NCI-H2196 treated with DMSO at 0.1 percent for 48 hours (cell line): ENCODE measurements around the gene DGLUCY.
"Not testable (repeated sequence)": the region's sequence is repeated elsewhere in the genome, so short reads cannot be mapped to it uniquely, and the experiment has no call there.

Source experiments
- DNase-seq: peaks from one replicate; lab custom pipeline; 2025; ENCODE audit not compliant: unreplicated experiment; lab: John Stamatoyannopoulos, UW

The DGLUCY gene

DNA sequence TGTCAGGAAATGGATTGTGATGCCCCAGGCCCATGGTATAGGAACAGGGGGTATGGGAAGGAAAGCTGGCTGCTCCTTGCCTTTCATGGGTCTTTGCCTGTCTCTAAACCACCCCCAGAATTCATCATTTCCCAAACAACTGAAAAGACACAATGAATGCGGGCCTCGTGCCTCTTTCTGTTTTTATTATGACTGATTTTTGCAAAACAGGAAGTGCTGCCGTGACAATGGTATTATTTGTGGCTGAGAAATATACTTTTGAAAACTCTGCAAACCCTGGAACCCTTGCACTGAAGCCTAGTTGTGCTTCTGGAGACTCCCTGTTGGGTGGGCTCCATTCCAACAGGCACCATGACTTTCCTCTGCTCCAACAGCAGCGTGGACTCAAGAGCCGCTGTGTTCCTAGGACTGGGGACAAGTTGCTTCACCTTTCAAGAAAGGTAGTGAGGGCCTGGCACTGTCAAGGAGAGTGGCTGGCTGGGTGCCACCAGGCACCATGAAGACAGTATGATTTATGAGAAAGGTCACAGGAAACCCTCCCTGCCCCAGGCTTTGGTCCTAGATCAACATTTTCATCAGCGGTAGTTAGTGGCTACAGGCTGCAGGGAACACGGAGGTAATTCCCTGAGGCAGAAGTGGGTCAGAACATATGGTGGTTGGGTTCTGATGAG lies 4.8 kb upstream of the DGLUCY start:
- DNase-seq, result no peak

DNA sequence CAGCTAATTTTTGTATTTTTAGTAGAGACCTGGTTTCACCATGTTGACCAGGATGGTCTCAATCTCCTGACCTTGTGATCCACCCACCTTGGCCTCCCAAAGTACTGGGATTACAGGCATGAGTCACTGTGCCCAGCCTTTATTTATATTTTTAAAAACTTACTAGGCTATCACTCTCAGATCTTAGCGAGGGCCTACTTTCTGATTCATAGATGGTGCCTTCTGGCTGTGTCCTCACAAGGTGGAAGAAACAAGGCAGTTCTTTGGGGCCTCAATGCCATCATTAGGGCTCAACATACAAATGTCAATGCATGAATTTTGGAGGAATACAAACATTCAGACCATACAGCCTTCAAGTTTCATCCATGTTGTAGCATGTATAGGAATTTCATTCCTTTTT lies 2.4 kb upstream of the DGLUCY start:
- DNase-seq, result no peak

DNA sequence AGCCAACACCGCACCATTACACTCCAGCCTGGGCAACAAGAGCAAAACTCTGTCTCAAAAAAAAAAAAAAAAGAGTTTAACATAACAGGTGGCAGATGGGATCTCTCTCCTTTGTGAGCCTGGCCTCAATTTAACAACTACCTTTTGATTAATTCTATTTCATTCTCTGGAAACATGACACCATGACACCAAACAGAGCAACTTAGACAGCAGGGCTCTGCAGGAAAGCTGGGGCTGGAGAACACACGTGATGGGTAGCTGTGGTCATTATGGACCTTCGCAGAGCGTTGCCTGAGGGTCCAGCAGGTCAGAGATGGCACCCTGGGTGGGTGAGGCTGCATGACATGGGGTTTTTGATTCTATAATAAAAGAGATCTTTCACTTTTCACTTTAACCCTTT lies 1.7 kb upstream of the DGLUCY start:
- no peak for DNase-seq

DNA sequence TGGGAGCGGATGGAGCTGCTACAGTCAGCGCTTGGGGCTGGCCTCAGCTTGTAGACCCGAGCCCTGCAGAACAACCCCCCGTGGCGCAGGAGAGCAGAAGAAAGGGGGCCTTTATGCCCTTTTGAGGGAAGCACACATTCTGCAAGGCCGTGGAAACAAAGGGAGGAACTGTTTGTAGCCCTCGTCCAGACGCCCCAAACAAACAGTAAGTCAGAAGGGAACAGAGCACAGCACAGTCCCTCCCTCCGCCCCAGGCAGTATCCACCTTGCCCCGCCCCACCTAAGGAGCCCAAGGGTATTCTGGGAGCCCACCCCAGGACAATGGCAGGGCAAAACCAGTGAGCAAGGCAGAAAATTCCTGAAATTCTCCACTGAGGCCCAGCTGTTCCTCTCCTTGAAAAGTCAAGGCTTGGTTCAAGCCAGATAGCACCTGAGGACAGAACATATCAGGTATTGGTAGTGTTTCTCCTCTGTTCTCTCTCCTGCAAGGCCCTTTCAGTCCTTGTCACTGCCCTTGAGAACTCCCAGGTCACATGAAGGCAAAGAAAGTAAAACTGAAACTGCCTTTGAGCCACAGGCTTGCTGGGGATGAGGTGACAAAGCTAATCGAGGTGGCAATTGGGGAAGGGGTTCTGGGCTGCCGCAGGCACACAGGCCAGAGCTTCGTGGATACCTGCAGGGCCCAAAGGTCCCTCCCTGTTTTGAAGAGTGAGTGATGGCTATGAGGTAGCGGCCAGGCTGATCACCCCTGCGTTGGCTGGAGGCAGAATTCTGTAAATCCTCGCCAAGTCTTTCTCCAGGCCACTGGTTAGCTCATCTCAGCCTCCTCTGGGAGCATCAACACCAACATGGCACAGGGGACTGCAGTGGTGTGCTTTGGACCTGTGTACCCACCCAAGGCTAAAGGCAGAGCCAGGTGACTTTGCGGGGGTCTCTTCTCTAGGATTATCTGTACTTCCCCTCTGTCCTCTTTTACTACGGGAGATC lies 499 bp downstream of the DGLUCY start:
- DNase-seq, result peak; percentile 10

DNA sequence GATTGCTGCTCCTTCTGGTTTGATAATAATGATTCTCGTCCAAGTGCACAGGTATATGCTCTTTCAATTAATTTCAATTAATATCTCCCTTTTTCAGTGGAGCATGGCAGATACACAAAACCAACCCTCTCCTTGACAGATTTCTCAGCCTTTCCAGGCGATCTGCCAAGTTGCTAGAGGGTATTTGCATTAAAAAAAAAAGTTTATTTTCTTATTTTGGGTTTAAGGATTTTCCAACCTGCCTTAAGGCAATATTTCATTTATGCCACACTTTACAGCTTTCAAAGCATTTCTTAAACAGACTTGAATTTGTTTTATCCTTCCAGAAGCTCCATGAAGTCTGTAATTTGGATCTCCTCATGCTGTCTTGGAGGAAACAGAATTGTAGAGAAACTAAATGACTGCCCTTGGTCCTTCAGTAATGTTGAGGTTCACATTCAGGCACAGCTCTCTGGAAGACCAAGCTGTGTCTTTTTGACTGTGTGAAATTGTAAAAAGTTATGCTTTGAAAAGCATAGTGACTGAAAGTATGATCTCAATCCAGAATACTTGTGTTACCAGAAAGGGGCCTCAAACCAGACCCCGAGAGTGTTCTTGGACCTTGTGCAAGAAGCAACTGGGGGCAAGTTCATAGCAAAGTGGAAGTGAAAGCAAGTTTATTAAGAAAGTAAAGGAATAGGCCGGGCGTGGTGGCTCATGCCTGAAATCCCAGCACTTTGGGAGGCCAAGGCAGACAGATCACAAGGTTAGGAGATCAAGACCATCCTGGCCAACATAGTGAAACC lies 2.3 kb downstream of the DGLUCY start:
- no peak for DNase-seq

DNA sequence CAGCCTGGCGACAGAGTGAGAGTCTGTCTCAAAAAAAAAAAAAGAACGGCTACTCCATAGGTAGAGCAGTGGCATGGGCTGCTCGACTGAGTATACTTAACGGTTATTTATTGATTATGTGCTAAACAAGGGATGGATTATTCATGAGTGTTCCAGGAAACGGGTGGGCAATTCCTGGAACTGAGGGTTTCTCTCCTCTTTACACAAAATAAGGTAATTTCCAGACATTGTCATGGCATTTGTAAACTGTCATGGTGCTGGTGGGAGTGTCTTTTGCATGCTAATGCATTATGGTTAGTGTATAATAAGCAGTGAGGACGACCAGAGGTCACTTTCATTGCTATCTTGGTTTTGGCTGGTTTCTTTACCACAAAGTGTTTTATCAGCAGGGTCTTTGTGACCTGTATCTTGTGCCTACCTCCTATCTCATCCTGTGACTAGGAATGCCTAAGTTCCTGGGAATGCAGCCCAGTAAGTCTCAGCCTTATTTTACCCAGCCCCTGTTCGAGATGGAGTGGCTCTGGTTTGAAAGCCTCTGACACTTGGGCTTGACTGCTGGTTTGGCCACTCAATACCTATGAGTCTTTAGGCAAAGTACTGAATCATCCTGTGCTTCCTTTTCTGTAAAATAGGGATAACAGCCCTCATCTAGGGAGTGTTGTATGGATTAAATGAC lies 3.2 kb downstream of the DGLUCY start:
- DNase-seq, result no peak

DNA sequence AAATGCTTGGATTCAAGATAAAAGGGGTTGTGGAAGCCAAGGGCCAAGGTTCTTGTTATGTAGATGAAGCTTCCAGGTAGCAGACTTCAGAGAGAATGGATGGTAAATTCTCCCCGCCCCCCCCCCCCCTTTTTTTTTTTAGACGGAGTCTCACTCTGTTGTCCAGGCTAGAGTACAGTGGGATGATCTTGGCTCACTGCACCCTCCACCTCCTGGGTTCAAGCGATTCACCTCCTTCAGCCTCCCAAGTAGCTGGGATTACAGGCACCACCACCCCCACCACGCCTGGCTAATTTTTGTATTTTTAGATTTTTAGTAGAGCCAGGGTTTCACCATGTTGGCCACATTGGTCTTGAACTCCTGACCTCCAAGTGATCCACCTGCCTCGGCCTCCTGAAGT lies 4.1 kb downstream of the DGLUCY start:
- DNase-seq, result no peak

DNA sequence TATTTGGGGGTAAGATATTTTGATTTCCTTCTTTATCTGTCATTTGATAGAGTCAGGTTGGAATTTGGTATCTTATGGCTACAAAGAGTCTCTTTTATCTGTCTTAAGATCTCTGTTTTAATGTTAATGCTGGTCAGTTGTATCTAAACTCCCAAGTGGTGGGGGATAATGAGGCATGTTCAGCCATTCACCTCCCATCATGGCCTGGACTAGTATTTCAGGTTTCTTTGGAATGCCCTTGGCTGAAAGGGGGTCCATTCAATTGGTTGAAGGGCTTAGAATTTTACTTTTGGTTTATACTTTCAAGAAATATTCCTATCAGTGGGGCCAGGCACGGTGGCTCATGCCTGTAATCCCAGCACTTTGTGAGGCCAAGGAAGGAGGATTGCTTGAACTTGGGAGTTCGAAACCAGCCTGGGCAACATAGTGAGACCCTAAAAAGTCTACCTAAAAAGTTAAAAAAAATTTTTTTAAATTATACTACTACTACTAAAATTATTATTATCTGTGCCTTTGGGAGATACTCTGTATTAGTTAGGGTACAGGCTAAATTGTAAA lies 4.7 kb downstream of the DGLUCY start:
- no peak for DNase-seq

DNA sequence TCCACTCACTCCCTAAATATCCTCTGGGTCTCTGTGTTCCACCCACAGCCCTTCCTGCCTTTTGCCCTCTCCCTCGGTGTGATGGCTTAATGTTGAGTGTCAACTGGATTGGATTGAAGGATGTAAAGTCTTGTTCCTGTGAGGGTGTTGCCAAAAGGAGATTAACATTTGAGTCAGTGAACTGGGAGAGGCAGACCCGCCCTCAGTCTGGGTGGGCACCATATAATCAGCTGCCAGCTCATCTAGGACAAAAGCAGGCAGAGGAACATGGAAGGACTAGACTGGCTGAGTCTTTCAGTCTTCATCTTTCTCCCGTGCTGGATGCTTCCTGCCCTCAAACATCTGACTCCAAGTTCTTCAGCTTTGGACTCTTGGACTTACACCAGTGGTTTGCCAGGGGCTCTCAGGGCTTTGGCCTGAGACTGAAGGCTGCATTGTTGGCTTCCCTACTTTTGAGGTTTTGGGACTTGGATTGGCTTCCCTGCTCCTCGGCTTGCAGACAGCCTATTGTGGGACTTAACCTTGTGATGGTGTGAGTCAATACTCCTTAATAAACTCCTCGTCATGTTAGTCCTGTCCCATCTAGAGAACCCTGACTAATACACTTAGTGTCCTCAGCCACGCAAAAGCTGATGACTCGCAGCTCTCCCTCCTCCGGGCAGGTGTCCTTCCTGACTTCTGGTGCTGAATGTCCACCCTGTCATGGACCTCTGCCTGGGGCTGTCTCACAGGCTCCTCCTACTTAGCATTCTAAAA lies 5.9 kb downstream of the DGLUCY start:
- no peak for DNase-seq

DNA sequence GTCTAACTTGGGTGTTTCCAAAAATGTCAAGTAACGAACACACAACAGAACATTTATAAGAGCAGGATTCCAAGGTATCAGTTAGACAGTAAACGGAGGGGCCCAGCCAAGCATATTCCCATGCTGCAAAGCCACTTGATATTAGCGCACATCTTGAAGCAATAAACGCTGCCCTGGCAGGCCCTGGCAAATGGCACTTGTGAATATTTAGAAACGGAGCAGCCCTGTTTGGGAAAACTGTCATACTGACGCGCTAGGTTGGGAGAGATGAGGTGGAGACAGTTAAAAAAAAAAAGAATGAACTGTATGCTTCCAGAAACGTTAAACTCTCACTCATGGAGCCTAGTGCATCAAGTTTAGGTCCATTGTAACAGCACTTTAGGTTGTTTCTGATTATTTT lies 9.3 kb downstream of the DGLUCY start:
- no peak for DNase-seq

DNA sequence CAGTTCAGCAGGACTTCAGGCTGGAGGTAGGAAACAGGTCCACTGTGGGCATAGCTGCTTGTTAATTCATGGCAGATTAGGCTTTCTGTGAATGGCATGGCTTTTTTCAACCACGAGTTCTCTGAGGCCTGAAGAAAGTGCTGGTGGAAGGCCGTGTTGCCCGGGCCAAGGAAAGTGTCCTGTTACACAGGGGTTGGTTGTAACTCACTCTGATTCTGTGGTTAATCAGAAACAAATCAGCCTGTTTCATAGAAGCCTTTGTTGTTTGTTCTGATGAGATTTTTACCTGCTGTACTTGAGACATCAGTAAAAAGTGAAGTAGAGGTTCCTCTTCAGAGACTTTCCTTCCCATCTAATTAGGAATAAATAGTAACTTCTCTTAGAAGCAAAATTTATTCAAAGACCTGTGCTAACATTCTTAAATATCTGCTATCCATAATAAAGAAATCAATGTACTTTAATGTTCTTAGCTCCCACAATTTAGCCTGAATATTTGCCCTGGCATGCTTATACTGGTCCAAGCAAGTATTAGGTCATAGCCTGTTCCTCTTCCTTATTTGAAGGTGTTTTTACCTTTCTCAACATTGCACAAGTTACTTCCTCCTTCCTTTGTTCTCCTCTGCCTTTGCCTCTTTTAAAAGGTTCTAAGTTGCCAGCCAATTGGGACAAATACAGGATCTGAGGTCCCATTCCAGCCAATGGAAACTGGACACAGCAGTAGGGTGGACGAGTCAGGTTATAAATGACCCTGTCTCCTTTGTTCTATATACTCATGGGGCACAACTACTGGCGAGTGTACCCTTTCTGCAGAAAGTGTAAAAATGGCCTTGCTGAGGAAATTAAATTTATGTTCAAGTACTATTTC lies 10.8 kb downstream of the DGLUCY start:
- DNase-seq, result not testable (repeated sequence)

DNA sequence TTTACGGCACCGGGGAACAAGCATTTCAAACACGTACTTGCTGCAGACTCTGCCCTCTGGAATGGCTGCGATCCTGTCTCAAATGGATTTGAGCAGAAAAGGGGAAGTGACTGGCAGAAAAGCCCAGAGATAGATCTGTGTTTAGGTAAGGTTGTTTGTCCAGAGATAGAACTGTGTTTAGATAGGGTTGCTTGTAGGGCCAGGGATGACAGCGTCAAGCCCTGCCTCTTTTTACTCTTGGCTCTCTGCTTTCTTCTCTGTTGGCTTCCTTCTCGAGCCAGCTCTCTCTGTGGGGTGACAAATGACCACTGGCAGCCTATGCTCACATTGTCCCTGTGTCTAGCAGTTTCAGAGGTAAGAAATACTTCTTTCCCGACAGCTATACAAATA lies 11.4 kb downstream of the DGLUCY start:
- DNase-seq, result no peak

DNA sequence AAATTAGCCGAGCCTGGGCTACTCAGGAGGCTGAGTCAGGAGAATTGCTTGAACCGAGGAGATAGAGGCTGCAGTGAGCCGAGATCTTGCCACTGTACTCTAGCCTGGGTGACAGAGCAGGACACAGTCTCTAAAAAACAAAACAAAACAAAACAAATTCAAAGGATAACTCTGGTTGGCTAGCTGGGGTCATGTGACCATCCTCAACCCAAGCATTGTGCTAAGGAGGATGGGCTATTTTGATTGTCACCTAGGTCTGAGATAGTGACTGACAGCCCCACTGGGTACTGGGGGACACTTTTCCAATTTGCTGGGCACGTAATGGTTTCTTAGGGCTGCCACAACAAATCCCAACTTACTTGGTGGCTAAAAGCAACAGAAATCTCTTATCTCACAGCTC lies 11.9 kb downstream of the DGLUCY start:
- DNase-seq, result no peak

DNA sequence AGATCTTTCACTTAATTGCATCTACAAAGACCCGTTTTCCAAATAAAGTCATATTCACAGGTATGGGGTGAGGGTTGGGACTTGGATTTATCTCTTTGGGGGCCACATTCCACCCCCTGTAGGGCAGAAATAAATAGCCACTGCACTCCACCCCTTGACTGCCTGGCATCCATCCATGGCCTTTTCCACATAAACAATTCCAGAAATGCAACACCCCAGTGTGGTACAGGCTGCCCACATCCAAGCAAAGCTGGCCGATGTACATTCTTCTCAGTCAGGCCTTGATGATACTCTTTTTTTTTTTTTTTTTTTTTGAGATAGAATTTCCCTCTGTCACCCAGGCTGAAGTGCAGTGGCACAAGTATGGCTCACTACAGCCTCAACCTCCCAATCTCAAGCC lies 12.9 kb downstream of the DGLUCY start:
- DNase-seq, result no peak

DNA sequence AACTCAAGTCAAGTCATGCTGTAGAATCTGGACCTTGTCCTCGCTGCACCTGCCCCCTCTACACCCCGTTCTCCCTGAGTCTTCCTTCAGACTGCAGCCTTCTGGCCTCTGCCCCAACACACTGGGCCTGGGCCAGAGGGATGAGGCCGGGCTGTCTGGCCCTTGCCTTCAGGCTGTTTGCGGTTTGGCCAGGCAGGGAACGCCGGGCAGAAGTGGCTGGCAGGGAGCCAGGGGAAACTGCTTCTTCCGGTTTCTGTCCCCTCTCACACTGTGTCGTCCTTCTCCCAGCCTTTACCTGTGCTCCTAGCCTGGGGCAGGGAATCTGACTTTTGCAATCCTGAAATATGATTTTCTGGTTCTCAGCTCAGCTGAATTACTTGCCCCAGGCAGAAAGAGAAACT lies 13.5 kb downstream of the DGLUCY start:
- DNase-seq, result no peak

DNA sequence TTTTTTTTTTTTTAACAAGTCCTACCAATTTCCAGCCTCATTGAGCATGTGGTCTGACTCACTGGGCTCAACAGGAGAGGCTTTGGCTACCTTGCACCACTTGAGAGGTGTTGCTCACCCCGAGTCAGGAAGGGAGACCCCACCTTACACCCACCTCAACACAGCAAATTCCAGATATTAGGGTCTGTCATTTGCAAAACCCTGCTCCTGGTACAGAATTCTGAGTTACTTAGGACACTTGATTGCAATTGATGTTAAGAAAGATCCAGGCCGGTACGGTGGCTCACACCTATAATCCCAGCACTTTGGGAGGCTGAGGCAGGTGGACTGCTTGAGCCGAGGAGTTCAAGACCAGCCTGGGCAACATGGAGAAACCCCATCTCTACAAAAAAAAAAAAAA lies 14.1 kb downstream of the DGLUCY start:
- DNase-seq, result no peak

DNA sequence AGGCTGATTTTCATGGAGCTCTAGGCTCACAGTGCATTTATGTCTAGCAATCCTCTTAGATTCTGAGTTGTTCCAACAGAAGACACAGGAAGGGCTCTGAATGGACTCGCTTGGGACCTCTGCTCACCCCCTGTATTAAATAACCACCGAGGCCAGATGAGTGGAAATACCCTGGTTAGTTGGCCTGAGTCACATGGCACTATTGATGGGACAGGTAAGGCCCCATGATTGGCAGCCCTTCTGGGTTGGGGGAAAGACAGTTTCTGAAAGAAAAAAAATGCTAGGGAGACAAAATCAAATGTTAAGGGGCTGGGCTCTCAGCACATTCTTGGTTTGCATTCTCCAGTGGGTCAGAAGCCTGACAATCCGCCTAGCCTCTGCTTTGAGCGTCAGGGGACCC lies 14.8 kb downstream of the DGLUCY start:
- DNase-seq, result no peak

DNA sequence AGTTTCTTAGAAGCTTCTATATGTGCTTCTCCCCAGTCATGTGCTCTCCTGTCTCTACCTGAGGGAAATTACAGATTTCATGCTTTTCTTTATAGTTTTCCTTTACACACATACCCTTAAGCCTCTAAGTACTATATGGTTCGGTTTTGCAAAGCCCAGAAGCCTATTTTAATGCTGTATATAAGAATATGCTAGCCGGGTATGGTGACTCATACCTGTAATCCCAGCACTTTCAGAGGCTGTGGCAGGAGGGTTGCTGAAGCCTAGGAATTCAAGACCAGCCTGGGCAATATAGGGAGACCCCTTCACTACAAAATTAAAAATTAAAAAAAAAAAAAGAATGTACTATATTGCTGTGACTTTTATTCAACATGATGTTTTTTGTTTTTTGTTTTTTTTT lies 15.4 kb downstream of the DGLUCY start:
- DNase-seq, result no peak

DNA sequence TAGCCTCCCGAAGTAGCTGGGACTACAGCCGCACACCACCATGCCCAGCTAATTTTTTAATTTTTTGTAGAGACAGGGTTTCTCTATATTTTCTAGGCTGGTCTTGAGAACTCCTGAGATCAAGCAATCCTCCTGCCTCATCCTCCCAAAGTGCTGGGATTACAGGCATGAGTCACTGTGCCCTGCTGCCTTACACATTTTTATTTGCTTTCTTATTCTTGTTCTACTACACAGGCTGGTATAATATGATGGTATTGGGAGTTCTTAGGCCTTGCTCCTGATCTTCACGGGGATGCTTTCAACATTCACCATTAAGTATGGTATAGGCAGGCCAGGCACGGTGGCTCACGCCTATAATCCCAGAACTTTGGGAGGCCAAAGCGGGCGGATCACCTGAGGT lies 21.2 kb downstream of the DGLUCY start:
- DNase-seq, result no peak
